Activated T-helper 1 cell treated with anti-CD3 and anti-CD28 coated beads, Interleukin-12 subunit alpha, Interleukin-12 subunit beta, Interleukin-2, Interleukin-4 antibody, amounts not matched to agents 30 ng/mL and 10 ng/mL and 1 ng/mL, durations not matched to agents 14 hours and 24 hours and 36 hours (primary cell): ENCODE measurements around the gene TMEM200A. TPM values are rescaled to one million over a fixed set of nuclear protein-coding genes. Genes with fewer than 3 reads are reported as not detected.

Source experiments
- DNase-seq: peaks from one replicate; pipeline ENCODE4 v3.0.0; 2021; ENCODE audit warnings: low spot score
- H3K27ac Mint-ChIP-seq: one replicate; pipeline ENCODE4 v1.8.0; 2021; ENCODE audit warnings: mild to moderate bottlenecking, mixed read lengths
- H3K27me3 Mint-ChIP-seq: one replicate; pipeline ENCODE4 v1.8.0; 2022; ENCODE audit warnings: mild to moderate bottlenecking, moderate library complexity, mixed read lengths; ENCODE audit not compliant: insufficient read depth
- H3K36me3 Mint-ChIP-seq: one replicate; pipeline ENCODE4 v1.8.0; 2021; ENCODE audit warnings: low read depth, mixed read lengths
- H3K4me1 Mint-ChIP-seq: one replicate; pipeline ENCODE4 v1.8.0; 2021; ENCODE audit warnings: low read depth, mixed read lengths
- H3K4me3 Mint-ChIP-seq: one replicate; pipeline ENCODE4 v1.8.0; 2021; ENCODE audit warnings: mild to moderate bottlenecking, moderate library complexity, mixed read lengths
- H3K9me3 Mint-ChIP-seq: one replicate; pipeline ENCODE4 v1.8.0; 2021; ENCODE audit warnings: mixed read lengths
- intact Hi-C: fragments of 100-400 bp; cut with micrococcal nuclease; formaldehyde crosslinking; loops from one replicate; pipeline ENCODE4 v1.15.1; 2024
- total RNA-seq: library from RNA; stranded (reverse); gene quantifications from 2 replicates; pipeline ENCODE4 v1.2.3, GENCODE V29; 2022

The TMEM200A gene
- total RNA-seq, 1 donor from 2014 or later: 0.67 TPM

GRCh38 chr6:130381459-130382380, 15.9 kb downstream of the TMEM200A start:
- Mint-ChIP-seq H3K9me3 (peaks cover 4% of the 10 kb centered on the region), H3K27ac (no peak overlapping the region), H3K4me3 (peak overlapping the region; percentile 53), H3K4me1 (peaks cover 19% of the 10 kb centered on the region), H3K27me3 (peaks cover 9% of the 10 kb centered on the region), H3K36me3 (peaks cover 2% of the 10 kb centered on the region)
- intact Hi-C loops: loop anchor here (2.0 kb wide), 1 partner anchor 17 kb away; no protein-coding TSS in a partner anchor
- peak; percentile 26 for DNase-seq

GRCh38 chr6:130382872-130383490, 17.2 kb downstream of the TMEM200A start:
- Mint-ChIP-seq H3K4me3 (no peak overlapping the region), H3K27ac (no peak overlapping the region), H3K4me1 (peaks cover 19% of the 10 kb centered on the region), H3K9me3 (peaks cover 4% of the 10 kb centered on the region), H3K27me3 (peaks cover 14% of the 10 kb centered on the region), H3K36me3 (peaks cover 2% of the 10 kb centered on the region)
- no peak for DNase-seq
- intact Hi-C loops: no loop called here

- peaks cover 24% of the 10 kb centered on the region for H3K27me3 Mint-ChIP-seq
- intact Hi-C loops: no loop called here
- H3K4me3 Mint-ChIP-seq: no peak overlapping the region
- DNase-seq: no peak
- peaks cover 4% of the 10 kb centered on the region for H3K9me3 Mint-ChIP-seq
- H3K4me1 Mint-ChIP-seq: peaks cover 19% of the 10 kb centered on the region
- H3K36me3 Mint-ChIP-seq: peaks cover 2% of the 10 kb centered on the region
- no peak overlapping the region for H3K27ac Mint-ChIP-seq
Measured at GRCh38 chr6:130385064-130385695, 19.4 kb downstream of the TMEM200A start.

GRCh38 chr6:130389142-130389541, 23.3 kb downstream of the TMEM200A start:
- Mint-ChIP-seq H3K27me3 (peaks cover 27% of the 10 kb centered on the region), H3K27ac (no peak overlapping the region), H3K4me1 (no peaks in the 10 kb centered on the region), H3K36me3 (peaks cover 2% of the 10 kb centered on the region), H3K9me3 (no peaks in the 10 kb centered on the region), H3K4me3 (no peak overlapping the region)
- no peak for DNase-seq
- intact Hi-C loops: no loop called here

- H3K4me1 Mint-ChIP-seq: no peaks in the 10 kb centered on the region
- peaks cover 22% of the 10 kb centered on the region for H3K27me3 Mint-ChIP-seq
- no peak for DNase-seq
- no peaks in the 10 kb centered on the region for H3K9me3 Mint-ChIP-seq
- intact Hi-C loops: no loop called here
- no peak overlapping the region for H3K4me3 Mint-ChIP-seq
- no peak overlapping the region for H3K27ac Mint-ChIP-seq
- peaks cover 5% of the 10 kb centered on the region for H3K36me3 Mint-ChIP-seq
Measured at GRCh38 chr6:130390890-130391289, 25.1 kb downstream of the TMEM200A start.

GRCh38 chr6:130393306-130393705, 27.5 kb downstream of the TMEM200A start:
- H3K27ac Mint-ChIP-seq: no peak overlapping the region
- H3K36me3 Mint-ChIP-seq: peaks cover 7% of the 10 kb centered on the region
- peaks cover 9% of the 10 kb centered on the region for H3K27me3 Mint-ChIP-seq
- no peak overlapping the region for H3K4me3 Mint-ChIP-seq
- H3K9me3 Mint-ChIP-seq: peaks cover 4% of the 10 kb centered on the region
- no peak for DNase-seq
- intact Hi-C loops: no loop called here
- H3K4me1 Mint-ChIP-seq: peaks cover 5% of the 10 kb centered on the region

- DNase-seq: no peak
- intact Hi-C loops: no loop called here
- Mint-ChIP-seq H3K27ac (no peak overlapping the region), H3K27me3 (peaks cover 5% of the 10 kb centered on the region), H3K4me3 (no peak overlapping the region), H3K9me3 (peaks cover 6% of the 10 kb centered on the region), H3K4me1 (peaks cover 5% of the 10 kb centered on the region), H3K36me3 (peaks cover 7% of the 10 kb centered on the region)
Measured at GRCh38 chr6:130394246-130394645, 28.4 kb downstream of the TMEM200A start.

- Mint-ChIP-seq H3K9me3 (peaks cover 9% of the 10 kb centered on the region), H3K36me3 (peaks cover 8% of the 10 kb centered on the region), H3K27me3 (peaks cover 3% of the 10 kb centered on the region), H3K4me3 (no peak overlapping the region), H3K27ac (no peak overlapping the region), H3K4me1 (peaks cover 5% of the 10 kb centered on the region)
- intact Hi-C loops: no loop called here
- DNase-seq: no peak
Measured at GRCh38 chr6:130395164-130395563, 29.3 kb downstream of the TMEM200A start.

- Mint-ChIP-seq H3K27me3 (peaks cover under 1% of the 10 kb centered on the region), H3K27ac (no peak overlapping the region), H3K9me3 (peaks cover 9% of the 10 kb centered on the region), H3K4me3 (peak overlapping the region; percentile 17), H3K4me1 (peaks cover 11% of the 10 kb centered on the region), H3K36me3 (peaks cover 8% of the 10 kb centered on the region)
- DNase-seq: no peak
- intact Hi-C loops: no loop called here
Measured at GRCh38 chr6:130396722-130397121, 30.9 kb downstream of the TMEM200A start.

- H3K27ac Mint-ChIP-seq: no peak overlapping the region
- H3K36me3 Mint-ChIP-seq: no peaks in the 10 kb centered on the region
- H3K27me3 Mint-ChIP-seq: peaks cover 17% of the 10 kb centered on the region
- H3K4me3 Mint-ChIP-seq: no peak overlapping the region
- intact Hi-C loops: no loop called here
- peaks cover 9% of the 10 kb centered on the region for H3K4me1 Mint-ChIP-seq
- DNase-seq: no peak
- no peaks in the 10 kb centered on the region for H3K9me3 Mint-ChIP-seq
Measured at GRCh38 chr6:130405549-130405948, 39.7 kb downstream of the TMEM200A start.

GRCh38 chr6:130407032-130407431, 41.2 kb downstream of the TMEM200A start:
- DNase-seq: no peak
- no peaks in the 10 kb centered on the region for H3K4me1 Mint-ChIP-seq
- no peaks in the 10 kb centered on the region for H3K36me3 Mint-ChIP-seq
- no peak overlapping the region for H3K27ac Mint-ChIP-seq
- peaks cover 17% of the 10 kb centered on the region for H3K27me3 Mint-ChIP-seq
- intact Hi-C loops: no loop called here
- H3K9me3 Mint-ChIP-seq: no peaks in the 10 kb centered on the region
- H3K4me3 Mint-ChIP-seq: no peak overlapping the region

GRCh38 chr6:130409418-130410100, 43.7 kb downstream of the TMEM200A start:
- H3K27me3 Mint-ChIP-seq: peaks cover 12% of the 10 kb centered on the region
- intact Hi-C loops: no loop called here
- H3K36me3 Mint-ChIP-seq: no peaks in the 10 kb centered on the region
- no peak overlapping the region for H3K4me3 Mint-ChIP-seq
- no peak overlapping the region for H3K27ac Mint-ChIP-seq
- DNase-seq: no peak
- H3K9me3 Mint-ChIP-seq: peaks cover 7% of the 10 kb centered on the region
- H3K4me1 Mint-ChIP-seq: no peaks in the 10 kb centered on the region
